DMS53 (cell line): ENCODE results near the gene CSAD.
"Not testable (repeated sequence)": the region's sequence is repeated elsewhere in the genome, so short reads cannot be mapped to it uniquely, and the experiment has no call there.

Source experiments
- DNase-seq: peaks from one replicate; lab custom pipeline; 2025; lab: John Stamatoyannopoulos, UW

The CSAD gene

GRCh38 chr12:53218551-53219291 lies 38.0 kb upstream of the CSAD start:
- no peak for DNase-seq

GRCh38 chr12:53217931-53218307 lies 37.2 kb upstream of the CSAD start:
- no peak for DNase-seq

GRCh38 chr12:53217051-53217930 lies 36.6 kb upstream of the CSAD start:
- no peak for DNase-seq

- no peak for DNase-seq
These were observed 34.8 kb upstream of the CSAD start for GRCh38 chr12:53215497-53215896.

- DNase-seq: no peak
These were observed 34.1 kb upstream of the CSAD start for GRCh38 chr12:53214687-53215455.

- no peak for DNase-seq
These were observed 33.5 kb upstream of the CSAD start for GRCh38 chr12:53214221-53214620.

- peak; percentile 89 for DNase-seq
These were observed 32.6 kb upstream of the CSAD start for GRCh38 chr12:53213348-53213747.

- peak; percentile 58 for DNase-seq
These were observed 32.2 kb upstream of the CSAD start for GRCh38 chr12:53212931-53213330.

- DNase-seq: no peak
These were observed 31.0 kb upstream of the CSAD start for GRCh38 chr12:53211476-53212381.

GRCh38 chr12:53210843-53211242 lies 30.1 kb upstream of the CSAD start:
- no peak for DNase-seq

GRCh38 chr12:53208877-53209463 lies 28.2 kb upstream of the CSAD start:
- DNase-seq: no peak

- no peak for DNase-seq
These were observed 27.7 kb upstream of the CSAD start for GRCh38 chr12:53208435-53208834.

GRCh38 chr12:53207042-53207441 lies 26.3 kb upstream of the CSAD start, which contains the start of gene ITGB7:
ITGB7 (minus strand) TSS chr12:53207251; CDS start chr12:53200443, 6,808 bp downstream.
- no peak for DNase-seq

GRCh38 chr12:53205747-53206419 lies 25.2 kb upstream of the CSAD start:
- DNase-seq: no peak

GRCh38 chr12:53204351-53204750 lies 23.6 kb upstream of the CSAD start:
- no peak for DNase-seq

GRCh38 chr12:53202316-53202715 lies 21.6 kb upstream of the CSAD start:
- DNase-seq: not testable (repeated sequence)

- DNase-seq: no peak
These were observed 20.9 kb upstream of the CSAD start for GRCh38 chr12:53201639-53202038.

- DNase-seq: no peak
These were observed 20.4 kb upstream of the CSAD start for GRCh38 chr12:53201177-53201541.

- DNase-seq: no peak
These were observed 19.9 kb upstream of the CSAD start for GRCh38 chr12:53200458-53201176.

- no peak for DNase-seq
These were observed 19.4 kb upstream of the CSAD start for GRCh38 chr12:53200107-53200457.
